Lower lobe of right lung (tissue), 2 donors: Measurements from ENCODE around the gene RTL10. TPM values are rescaled to one million over a fixed set of nuclear protein-coding genes. Genes with fewer than 3 reads are reported as not detected.

Experiments used
- ATAC-seq, 2 donors: fragments of 200-7000 bp; cut with Tn5 transposase; one replicate each; pipeline ENCODE4 v1.9.1; 2020 to 2022; ENCODE audit warnings: mild to moderate bottlenecking in 2 of 2, moderate library complexity in 2 of 2
- DNase-seq: peaks from one replicate; pipeline ENCODE4 v3.0.0-alpha.2; 2020
- H3K27ac ChIP-seq: fragments of 200-600 bp; one replicate; pipeline ENCODE4 v1.8.0; 2022
- H3K27me3 ChIP-seq: fragments of 200-600 bp; one replicate; pipeline ENCODE4 v1.8.0; 2022; ENCODE audit warnings: low read depth
- H3K36me3 ChIP-seq: fragments of 200-600 bp; one replicate; pipeline ENCODE4 v1.8.0; 2022; ENCODE audit warnings: mild to moderate bottlenecking
- H3K4me1 ChIP-seq: fragments of 200-600 bp; one replicate; pipeline ENCODE4 v1.8.0; 2022
- H3K4me3 ChIP-seq: fragments of 200-600 bp; one replicate; pipeline ENCODE4 v1.8.0; 2022; ENCODE audit warnings: mild to moderate bottlenecking
- H3K9me3 ChIP-seq: fragments of 200-600 bp; one replicate; pipeline ENCODE4 v1.8.0; 2022
- intact Hi-C: fragments of 100-400 bp; cut with DNase I; formaldehyde crosslinking; loops from one replicate; pipeline ENCODE4 v1.11.0; 2022
- total RNA-seq: library from RNA; stranded (reverse); fragmentation: NEBNext Ultra II Directional; extraction: Animal tissue kit (Norgen Biotek cat#: 25700); gene quantifications from one replicate; pipeline ENCODE4 v1.2.1, GENCODE V29; 2021
- TF ChIP-seq, protein P1 (sequence below): fragments of 200-600 bp; IDR thresholded peaks from one replicate; pipeline ENCODE4 v1.8.0; 2022; ENCODE audit warnings: antibody characterized with exemption, mild to moderate bottlenecking
- donor health status: DM: no; HTN: yes; CAD: no; lungs with severe emphysema.

Gene RTL10
- total RNA-seq, 1 donor from 2014 or later, result 24.3 TPM

DNA sequence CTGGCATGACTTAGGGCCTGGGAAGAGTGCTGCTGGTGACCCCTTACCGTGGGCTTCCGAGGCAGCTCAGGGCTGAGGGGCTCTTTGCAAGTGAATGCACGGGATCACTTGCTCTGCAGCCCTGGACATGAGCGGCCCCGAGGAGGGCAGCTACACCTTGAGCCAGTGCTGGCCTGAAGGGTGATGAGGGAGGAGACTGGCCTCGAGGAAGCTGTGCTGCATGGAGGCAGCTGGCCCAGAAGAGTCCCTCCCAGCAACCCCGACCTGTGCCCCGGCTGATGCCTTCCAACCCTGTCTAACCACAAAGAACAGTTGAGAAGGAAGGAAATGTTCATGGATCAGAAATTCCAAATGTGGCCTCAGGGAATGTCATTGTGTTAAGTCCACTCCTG is 48.9 kb downstream of the RTL10 start:
- H3K27ac ChIP-seq, result no peak overlapping the region
- ATAC-seq (no peak), DNase-seq (peak; percentile 23)
- no peaks in the 10 kb centered on the region for H3K36me3 ChIP-seq
- H3K4me1 ChIP-seq, result peaks cover 9% of the 10 kb centered on the region
- H3K9me3 ChIP-seq, result no peaks in the 10 kb centered on the region
- no peak overlapping the region for H3K4me3 ChIP-seq
- TF ChIP-seq, protein P1, sequence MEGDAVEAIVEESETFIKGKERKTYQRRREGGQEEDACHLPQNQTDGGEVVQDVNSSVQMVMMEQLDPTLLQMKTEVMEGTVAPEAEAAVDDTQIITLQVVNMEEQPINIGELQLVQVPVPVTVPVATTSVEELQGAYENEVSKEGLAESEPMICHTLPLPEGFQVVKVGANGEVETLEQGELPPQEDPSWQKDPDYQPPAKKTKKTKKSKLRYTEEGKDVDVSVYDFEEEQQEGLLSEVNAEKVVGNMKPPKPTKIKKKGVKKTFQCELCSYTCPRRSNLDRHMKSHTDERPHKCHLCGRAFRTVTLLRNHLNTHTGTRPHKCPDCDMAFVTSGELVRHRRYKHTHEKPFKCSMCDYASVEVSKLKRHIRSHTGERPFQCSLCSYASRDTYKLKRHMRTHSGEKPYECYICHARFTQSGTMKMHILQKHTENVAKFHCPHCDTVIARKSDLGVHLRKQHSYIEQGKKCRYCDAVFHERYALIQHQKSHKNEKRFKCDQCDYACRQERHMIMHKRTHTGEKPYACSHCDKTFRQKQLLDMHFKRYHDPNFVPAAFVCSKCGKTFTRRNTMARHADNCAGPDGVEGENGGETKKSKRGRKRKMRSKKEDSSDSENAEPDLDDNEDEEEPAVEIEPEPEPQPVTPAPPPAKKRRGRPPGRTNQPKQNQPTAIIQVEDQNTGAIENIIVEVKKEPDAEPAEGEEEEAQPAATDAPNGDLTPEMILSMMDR, result no peak
- no peaks in the 10 kb centered on the region for H3K27me3 ChIP-seq
- intact Hi-C loops, result no loop called here

Other genes starting within 250 kb of the RTL10 start
- gene SEPTIN5, start 140.4 kb downstream of the RTL10 start, total RNA-seq, result 9.3 TPM
- 2.8 TPM for gene GP1BB, start 131.3 kb downstream of the RTL10 start, total RNA-seq
- 13.5 TPM for gene TBX1, start 94.1 kb downstream of the RTL10 start, total RNA-seq
- 6.0 TPM for gene GNB1L, start within 50 bp of the RTL10 start, total RNA-seq
- 235 TPM for gene COMT, start 86.9 kb upstream of the RTL10 start, total RNA-seq
- gene TXNRD2, start 86.9 kb upstream of the RTL10 start, total RNA-seq, result 47.5 TPM
- gene ARVCF, start 161.9 kb upstream of the RTL10 start, total RNA-seq, result 16.8 TPM
- gene TANGO2, start 166.2 kb upstream of the RTL10 start, total RNA-seq, result 45.1 TPM
- 29.5 TPM for gene DGCR8, start 225.4 kb upstream of the RTL10 start, total RNA-seq